BJ (cell line): ENCODE results near the gene IL21R. TPM values are rescaled to one million over a fixed set of nuclear protein-coding genes. Genes with fewer than 3 reads are reported as not detected.

Source experiments
- CTCF ChIA-PET: fragments of 350-600 bp; formaldehyde crosslinking; extraction: SDS; loops from one replicate; lab custom pipeline; 2021; ENCODE audit warnings: antibody characterized with exemption, inconsistent platforms; lab: Yijun Ruan, JAX
- POLR2A ChIA-PET: fragments of 300-600 bp; sonication (Branson Sonifier 250); formaldehyde crosslinking; extraction: SDS; loops from one replicate; lab custom pipeline; 2021; ENCODE audit warnings: antibody characterized with exemption; lab: Charles Lee
- DNase-seq: peaks from one replicate; pipeline ENCODE4 v3.0.0-alpha.2; 2011; ENCODE audit warnings: low read depth
- H3K27me3 ChIP-seq: 2 replicates; pipeline ENCODE4 v1.6.0; 2011; ENCODE audit warnings: low read length; ENCODE audit not compliant: control insufficient read depth, insufficient read depth
- H3K36me3 ChIP-seq: 2 replicates; pipeline ENCODE4 v1.5.1; 2011; ENCODE audit warnings: low read length; ENCODE audit not compliant: control insufficient read depth, insufficient read depth
- H3K4me3 ChIP-seq: 2 replicates; pipeline ENCODE4 v1.5.1; 2011; ENCODE audit warnings: low read depth, mild to moderate bottlenecking, control low read depth, low read length
- polyA plus RNA-seq: library from polyadenylated mRNA; depleted of rRNA; stranded (reverse); fragments of >200 nt; gene quantifications from 2 replicates; pipeline ENCODE4 v1.2.3, GENCODE V29; 2011
- TF ChIP-seq, protein P1 (sequence below): IDR thresholded peaks from 2 replicates; pipeline ENCODE4 v1.5.1; 2011; ENCODE audit warnings: low read depth, mild to moderate bottlenecking, control low read depth, inconsistent platforms, low read length, moderate library complexity; ENCODE audit not compliant: insufficient read depth

Gene IL21R
- polyA plus RNA-seq, 1 experiment, result 0.58 TPM

DNA sequence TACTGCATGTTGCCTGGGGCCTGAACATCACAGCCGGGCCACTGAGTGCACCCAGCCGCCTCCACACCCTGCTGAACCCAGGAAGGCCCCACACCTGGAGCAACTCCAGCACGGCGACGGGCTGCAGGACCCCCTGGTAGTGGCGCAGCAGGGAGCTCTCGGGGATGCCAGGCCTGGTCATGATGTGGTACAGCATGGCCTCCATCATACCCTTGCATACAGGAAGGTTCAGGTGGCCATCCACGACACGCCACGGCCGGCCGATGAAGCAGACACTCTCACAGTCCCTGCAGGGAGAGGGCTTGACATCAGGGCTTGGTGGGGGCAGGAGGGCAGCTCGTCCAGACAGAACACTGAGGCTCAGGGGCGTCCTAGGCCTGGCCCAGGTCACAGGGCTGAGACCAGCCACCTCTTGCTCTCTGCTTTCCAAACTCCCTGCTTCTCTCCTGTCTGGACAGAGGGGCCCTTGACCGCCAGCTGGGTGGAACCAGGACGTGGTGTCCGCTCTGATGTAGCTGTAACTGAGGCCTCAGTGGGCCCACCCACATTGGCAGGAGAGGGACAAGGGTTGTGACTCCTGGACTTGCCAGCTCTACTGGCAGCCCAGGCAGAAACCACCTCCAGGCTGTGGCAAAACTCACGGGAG is 60.3 kb downstream of the IL21R start:
- POLR2A ChIA-PET, result no interaction called here
- peaks cover 46% of the 10 kb centered on the region for H3K36me3 ChIP-seq
- no peak overlapping the region for H3K4me3 ChIP-seq
- DNase-seq, result no peak
- TF ChIP-seq, protein P1, sequence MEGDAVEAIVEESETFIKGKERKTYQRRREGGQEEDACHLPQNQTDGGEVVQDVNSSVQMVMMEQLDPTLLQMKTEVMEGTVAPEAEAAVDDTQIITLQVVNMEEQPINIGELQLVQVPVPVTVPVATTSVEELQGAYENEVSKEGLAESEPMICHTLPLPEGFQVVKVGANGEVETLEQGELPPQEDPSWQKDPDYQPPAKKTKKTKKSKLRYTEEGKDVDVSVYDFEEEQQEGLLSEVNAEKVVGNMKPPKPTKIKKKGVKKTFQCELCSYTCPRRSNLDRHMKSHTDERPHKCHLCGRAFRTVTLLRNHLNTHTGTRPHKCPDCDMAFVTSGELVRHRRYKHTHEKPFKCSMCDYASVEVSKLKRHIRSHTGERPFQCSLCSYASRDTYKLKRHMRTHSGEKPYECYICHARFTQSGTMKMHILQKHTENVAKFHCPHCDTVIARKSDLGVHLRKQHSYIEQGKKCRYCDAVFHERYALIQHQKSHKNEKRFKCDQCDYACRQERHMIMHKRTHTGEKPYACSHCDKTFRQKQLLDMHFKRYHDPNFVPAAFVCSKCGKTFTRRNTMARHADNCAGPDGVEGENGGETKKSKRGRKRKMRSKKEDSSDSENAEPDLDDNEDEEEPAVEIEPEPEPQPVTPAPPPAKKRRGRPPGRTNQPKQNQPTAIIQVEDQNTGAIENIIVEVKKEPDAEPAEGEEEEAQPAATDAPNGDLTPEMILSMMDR, result no peak
- CTCF ChIA-PET, result interaction anchor here (1.0 to 1.9 kb wide), 3 partner anchors 13 to 308 kb away, joined by 4 to 5 read pairs (median 4); no protein-coding TSS in a partner anchor
- H3K27me3 ChIP-seq, result no peaks in the 10 kb centered on the region

- DNase-seq, result no peak
- TF ChIP-seq, protein P1, result no peak
- Histone ChIP-seq H3K36me3 (peaks cover 48% of the 10 kb centered on the region), H3K27me3 (no peaks in the 10 kb centered on the region), H3K4me3 (no peak overlapping the region)
- CTCF ChIA-PET, result interaction anchor here (1.0 to 1.9 kb wide), 3 partner anchors 14 to 308 kb away, joined by 4 to 5 read pairs (median 4); no protein-coding TSS in a partner anchor
- POLR2A ChIA-PET, result interaction anchor here (0.6 kb wide), 1 partner anchor 259 kb away, joined by 3 read pairs; no protein-coding TSS in a partner anchor
Observed at GRCh38 chr16:27462846-27463682, 61.1 kb downstream of the IL21R start.

- no peak for DNase-seq
- Histone ChIP-seq H3K36me3 (peaks cover 50% of the 10 kb centered on the region), H3K4me3 (no peak overlapping the region), H3K27me3 (no peaks in the 10 kb centered on the region)
- TF ChIP-seq, protein P1, result no peak
- CTCF ChIA-PET, result interaction anchor here (1.1 kb wide), 1 partner anchor 15 kb away, joined by 4 read pairs; no protein-coding TSS in a partner anchor
- POLR2A ChIA-PET, result interaction anchor here (0.6 to 0.7 kb wide), 2 partner anchors 62 to 260 kb away, joined by 3 to 4 read pairs; partner anchors contain the start of gene IL21R
Observed at GRCh38 chr16:27463741-27464591, 62.0 kb downstream of the IL21R start.

GRCh38 chr16:27464626-27465482 is 62.9 kb downstream of the IL21R start:
- ChIA-PET POLR2A (interaction anchor here (0.7 kb wide), 1 partner anchor 63 kb away, joined by 4 read pairs; the partner anchor contains the start of gene IL21R), CTCF (no interaction called here)
- TF ChIP-seq, protein P1, result no peak
- Histone ChIP-seq H3K36me3 (peaks cover 59% of the 10 kb centered on the region), H3K4me3 (no peak overlapping the region), H3K27me3 (no peaks in the 10 kb centered on the region)
- no peak for DNase-seq
